ENCODE data around the gene TRABD2B. TPM values are rescaled to one million over a fixed set of nuclear protein-coding genes. Genes with fewer than 3 reads are reported as not detected.

TRABD2B gene
- total RNA-seq, 1 donor: not detected

DNA sequence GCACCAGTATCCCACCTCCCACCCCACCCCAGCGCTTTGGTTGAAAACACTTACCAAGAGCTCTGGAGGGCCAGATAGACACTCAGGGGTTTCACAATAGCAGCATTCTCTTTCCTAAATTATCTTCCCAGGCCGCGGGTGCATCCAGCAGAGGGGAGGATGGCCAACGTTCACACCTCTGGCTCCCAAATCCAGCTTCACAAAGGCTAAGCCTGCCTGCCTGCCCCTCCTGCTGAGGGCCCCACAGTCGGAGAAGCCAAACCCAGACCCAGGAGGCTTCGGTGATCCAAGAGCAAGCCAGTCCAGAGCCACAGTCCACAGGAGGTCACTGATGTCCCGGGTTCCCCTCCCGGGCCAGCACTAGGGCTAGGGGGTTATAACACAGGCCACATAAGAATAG is 231.9 kb downstream of the TRABD2B start:
- no peak for DNase-seq (ENCODE audit: low read depth in 2 of 3, low spot score in 2 of 3)

DNA sequence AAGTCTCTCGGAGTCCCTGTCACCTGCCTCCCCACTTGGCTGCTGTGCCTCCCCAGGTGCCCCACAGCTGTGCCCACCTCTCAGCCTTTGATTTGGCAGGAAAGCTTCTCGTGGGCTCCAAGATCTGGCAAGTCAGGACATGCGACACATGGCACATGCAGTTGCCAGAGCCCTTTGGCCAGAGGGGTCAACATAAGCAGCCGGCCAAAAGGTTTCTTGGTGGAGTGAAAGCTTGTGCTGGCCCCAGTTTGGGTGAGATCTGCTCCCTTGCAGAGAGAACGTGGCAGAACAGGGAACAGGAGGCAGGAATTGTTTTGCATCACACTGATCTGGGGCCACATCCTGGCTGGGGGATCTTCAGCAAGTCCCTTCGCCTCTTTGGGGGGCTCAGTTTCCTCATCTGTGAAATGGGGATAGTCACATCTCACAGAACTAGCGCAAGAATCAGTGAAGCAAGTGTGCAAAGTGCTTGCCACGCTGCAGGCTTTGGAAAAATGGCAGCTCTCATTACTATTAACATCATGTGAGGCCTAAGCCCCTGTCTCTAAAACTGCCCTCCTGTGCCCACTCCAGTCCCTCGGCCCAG is 232.6 kb downstream of the TRABD2B start:
- no peak for DNase-seq (ENCODE audit: low read depth in 2 of 3, low spot score in 2 of 3)

DNA sequence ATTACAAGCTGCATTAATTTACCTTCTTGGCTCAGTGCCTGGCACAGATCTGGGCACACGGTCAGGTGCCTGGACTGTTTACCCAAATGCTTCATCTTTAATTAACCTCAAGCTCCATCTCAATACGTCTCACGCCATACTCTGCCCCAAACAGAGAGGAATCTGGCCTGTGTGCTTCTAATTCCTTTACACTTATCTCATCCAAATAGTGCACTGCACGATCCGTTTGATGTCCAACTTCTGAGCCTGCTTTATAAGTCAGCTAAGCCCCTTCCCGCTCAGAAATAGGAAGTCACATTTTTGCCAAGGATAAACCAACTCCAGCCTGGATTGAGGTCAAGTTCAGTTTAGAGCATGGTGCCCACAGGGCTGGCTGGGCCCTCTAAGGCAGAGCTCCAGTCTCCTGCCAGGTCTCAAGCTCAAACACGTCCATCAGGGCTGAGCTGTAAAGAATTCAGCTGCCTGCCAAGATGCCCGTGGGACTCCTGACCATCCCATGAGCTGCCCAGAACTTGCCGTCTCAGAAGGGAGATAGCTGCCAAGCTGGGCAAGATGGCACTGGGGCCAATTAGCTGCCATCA is 233.5 kb downstream of the TRABD2B start:
- DNase-seq (ENCODE audit: low read depth in 2 of 3, low spot score in 2 of 3): no peak

DNA sequence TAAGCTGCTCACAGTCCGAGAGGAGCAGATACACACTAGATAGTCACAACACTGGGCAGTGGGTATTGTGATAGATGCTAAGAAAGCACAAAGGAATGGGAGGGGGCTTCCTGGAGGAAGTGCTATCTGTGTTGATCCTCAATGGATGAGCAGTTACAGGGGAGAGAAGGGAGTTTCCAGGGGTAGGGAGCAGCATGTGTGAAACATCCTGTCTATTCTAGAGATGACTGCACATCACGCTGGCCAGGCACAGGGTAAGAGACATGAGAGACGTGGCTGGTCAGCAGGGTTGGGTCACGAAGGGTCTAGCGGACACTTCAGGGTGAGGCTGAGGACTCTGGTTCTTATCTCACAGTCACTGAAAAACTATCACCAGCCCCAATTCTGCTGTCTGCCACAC is 235.2 kb downstream of the TRABD2B start:
- DNase-seq (ENCODE audit: low read depth in 2 of 3, low spot score in 2 of 3): no peak

DNA sequence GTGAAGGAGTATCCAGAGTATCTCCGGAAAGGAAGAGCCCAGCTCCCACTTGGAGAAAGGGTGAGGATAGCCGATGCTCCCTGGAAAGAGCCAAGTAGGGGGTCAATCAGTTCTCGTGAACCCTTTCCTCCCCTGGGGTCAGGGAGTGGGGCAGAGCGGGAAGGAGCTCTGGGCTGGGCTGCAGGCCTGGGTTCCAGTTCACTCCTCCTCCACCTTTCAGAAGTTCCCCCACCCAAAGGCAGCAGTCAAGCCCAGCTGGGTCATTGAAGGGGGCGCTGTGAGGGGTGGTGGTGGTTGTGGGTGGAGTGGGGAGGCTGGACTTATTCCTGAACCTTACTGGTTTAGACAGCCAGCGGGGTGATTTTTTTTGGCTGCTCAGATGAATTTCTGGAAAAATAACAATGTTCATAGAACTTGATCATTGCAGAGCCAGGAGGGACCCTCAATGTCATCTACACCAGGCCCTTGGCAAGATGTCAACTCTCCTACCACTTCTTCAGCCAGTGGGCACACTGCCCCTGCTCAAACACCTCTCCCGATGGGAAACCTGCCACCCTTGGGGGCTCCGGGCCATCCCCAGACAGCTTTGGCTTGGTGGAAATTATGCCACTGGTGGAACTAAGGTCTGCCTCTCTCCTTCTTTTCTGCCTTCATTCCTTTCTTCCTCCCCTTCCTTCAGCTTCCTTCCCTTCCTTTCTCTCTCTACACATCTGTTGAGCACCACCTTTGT is 235.8 kb downstream of the TRABD2B start:
- DNase-seq (ENCODE audit: low read depth in 2 of 3, low spot score in 2 of 3): no peak

DNA sequence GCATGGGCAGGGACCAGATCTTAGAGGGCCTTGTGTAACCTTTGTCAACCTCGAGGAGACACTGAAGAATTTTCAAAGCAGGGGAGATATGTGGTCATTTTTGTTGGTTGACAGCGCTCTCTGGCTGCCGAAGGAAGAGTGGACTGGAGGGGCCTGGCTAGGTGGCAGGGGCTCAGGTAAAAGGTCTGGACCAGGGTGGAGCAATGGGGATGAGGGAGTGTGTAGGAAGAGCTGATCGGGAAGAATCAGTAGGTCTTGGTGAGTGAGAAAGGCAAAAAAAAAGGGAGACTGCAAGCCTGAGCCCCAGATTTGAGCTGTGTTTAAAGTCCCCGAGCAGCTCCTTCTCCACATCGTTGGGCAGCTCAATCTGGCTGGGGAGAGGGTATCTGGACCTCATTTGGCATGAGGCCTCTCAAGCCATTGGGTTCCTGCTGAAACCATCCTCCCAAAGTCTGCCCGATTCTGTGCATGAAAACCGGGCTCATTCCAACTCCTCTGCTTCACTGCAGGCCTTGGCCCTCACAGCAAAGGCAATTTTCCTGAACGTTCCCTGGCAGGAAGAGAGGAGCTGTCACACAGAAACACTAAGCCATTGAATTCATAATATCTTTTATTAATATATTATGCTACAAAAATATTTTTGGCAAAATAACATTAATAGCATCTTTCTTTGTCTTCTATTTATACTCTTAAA is 237.1 kb downstream of the TRABD2B start:
- DNase-seq (ENCODE audit: low read depth in 2 of 3, low spot score in 2 of 3): no peak

DNA sequence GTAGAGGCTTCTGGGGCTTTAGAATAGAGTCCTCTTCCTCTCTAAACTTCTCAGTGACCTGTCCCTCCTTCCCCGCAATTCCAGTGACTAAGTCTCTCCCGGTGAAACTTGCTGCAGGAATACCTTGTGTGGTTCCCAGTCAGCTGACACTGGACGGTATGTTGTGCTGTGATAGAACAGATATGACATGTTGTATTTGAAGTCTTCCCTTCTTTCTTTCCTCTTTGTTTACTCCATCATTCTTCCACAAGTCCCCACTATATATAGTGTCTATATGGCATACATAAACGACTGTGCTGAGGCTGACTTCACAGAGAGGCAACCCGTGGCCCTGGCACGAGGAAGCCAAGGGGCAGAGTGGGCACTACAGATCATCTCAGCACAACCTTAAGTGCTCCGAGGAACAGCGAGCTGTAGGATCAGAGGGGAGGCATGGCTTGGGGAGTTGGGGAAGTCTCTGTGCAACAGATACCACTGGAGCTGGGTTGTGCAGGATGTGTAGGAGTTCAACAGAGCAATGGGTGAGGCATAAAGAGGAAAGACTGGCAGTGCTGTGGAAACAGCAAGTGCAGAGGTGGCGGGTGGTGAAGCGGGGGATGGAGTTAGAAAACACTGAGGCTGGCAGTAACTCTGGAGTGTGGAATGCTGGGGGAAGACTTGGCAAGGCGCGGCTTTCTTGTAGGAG is 237.8 kb downstream of the TRABD2B start:
- no peak for DNase-seq (ENCODE audit: low read depth in 2 of 3, low spot score in 2 of 3)

DNA sequence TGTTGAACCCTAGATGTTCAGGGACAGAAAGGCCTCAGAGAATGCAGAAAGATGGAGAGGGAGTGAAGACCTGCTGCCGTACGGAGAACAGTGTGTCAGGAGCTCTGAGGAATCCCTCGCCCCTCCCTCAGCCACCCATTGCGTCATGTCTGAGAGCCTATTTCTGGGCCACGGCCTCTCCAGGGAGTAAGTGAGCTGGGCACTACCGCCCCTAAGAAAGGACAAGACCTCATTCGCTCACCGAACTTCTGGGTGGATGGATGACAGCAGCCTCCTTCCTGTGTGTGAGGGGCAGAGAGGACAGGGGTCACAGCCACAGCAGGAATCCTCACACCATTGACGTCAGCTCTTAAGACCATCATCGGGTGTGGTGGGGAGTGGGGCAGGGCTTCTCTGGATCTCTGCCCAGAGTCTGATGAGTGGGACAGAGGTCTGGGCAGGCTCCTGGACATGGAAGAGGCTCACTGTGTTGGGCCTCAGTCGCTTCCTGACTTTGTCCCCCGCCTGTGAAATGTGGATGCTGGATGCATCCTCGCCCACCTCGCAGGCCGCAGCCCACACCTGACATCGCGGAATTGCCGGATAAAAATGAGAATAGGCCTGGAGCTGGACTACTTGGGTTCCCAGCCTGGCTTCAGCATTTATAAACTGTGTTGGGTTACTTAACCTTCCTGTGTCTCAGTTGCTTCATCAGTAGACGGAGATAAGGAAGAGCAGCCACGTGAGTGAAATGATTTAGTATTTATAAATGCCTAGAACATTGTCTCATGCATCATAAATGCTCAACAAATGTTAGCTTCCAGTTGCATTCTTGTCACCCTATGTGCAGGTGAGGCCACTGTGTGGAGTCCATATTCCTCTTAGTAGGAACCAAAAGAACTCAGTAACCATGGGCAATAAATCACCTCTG is 238.6 kb downstream of the TRABD2B start:
- DNase-seq (ENCODE audit: low read depth in 2 of 3, low spot score in 2 of 3): no peak

DNA sequence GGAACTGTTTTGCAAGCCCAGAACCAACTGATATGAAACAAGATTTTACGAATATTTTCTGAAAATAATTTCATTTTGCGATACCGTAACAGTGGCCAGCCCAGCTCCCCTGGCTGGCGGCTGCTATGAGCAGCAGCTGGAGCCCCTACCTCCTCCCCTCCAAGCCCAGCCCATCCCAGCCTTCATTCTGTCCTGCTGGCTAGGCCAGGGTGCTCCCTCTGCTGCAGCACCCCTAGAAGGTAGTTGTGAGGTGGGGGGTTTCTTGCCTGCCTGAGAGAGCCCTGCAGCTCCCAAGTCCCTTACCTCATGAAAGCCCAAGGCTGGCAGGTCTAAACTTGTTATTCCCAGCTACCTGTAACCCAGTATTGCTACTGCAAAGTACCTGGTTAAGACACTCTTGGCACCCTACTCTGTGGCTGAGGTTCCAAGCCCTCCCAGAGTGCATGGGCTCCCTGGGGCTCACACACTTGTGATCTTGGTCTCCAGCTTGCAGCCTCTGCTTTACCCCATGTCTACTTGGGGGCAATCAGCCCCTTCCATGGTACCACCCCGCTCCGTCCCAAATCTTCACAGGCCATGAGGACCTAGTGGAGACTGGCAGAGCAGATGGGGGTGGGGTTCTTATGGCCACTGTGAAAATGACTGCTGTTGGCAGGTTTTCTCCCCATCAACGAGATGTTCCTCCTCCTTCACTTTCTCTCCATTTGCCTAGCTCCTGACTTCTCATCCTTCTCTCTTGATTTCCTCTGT is 239.8 kb downstream of the TRABD2B start:
- no peak for DNase-seq (ENCODE audit: low read depth in 2 of 3, low spot score in 2 of 3)

DNA sequence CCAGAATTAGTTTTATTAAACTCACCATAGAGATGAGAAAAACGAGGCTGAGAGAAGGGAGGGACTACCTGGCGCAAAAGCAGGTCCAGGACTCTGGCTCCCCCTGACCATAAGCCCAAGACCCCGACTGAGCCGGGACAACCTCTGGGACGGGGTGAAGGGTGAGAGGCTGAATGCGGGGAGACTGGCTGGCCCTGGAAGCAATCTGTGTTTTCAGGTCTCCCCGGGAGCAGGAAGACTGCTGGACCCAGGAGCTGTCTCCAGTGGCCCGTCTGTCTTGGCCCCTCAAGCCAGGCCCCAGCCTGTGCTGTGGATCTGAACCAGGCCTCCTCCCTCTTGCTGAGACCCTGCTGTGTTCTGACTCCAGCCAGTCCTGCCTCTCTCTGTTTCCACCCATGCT is 240.8 kb downstream of the TRABD2B start:
- DNase-seq (ENCODE audit: low read depth in 2 of 3, low spot score in 2 of 3): no peak

DNA sequence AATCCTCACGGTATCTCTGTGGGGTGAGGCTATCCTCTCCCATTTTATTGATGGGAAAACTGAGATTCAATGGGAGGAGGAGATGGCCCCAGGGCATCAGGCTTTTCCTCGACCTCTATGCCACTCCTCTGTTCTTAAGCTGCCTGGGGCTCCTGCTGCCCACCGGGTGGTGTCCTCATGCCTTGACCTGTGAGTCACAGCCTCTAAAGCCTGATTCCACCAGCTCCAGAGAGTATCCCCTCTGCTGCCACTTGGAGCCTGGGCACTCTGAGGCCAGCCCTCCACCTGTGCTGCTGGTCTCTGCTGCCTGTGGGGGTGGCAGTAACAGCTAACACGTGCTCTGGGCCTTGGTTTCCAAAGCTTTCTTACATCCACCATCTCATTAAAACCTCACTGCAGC is 241.2 kb downstream of the TRABD2B start:
- no peak for DNase-seq (ENCODE audit: low read depth in 2 of 3, low spot score in 2 of 3)

DNA sequence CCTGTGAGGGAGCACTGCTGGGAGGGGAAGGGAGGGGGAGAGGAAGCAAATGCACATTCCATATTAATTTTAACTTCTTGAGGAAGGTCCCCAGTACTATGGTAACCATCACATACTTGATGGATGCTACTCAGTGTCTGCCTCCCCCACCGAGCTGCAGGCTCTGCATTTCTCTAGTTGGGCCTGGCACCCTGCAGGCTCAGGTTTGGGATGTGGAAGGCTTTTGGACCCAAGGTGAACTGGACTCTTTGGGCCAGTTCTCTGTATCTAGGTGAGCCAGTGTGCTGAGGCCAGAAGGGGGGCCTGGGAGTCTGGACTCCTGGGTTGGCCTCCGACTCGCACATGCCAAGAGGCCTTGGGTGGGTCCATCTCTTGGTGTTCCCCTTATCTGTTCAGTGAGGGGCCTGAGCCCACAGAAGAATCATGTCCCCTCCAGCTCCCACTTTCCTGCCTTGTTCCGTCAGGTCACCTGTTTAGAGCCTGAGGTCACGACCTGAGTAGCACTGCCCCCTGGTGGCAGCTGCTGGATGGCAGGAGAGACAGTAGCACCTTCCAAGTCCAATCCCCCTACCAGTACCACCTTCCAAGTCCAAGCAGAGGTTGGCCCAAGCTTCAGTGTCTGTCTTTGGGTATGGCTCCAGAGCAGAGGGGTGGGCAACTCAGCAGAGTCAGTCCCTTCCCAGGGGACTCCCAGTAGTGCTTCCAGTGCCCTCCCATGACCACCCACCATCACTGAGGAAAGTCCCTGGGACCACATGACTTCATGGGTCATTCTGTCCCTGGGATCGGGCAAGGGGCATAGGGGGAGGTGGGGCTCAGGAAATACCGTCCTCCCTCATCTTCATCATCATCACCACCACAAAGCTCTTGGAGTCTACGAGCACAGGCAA is 241.8 kb downstream of the TRABD2B start:
- DNase-seq (ENCODE audit: low read depth in 2 of 3, low spot score in 2 of 3): peak; percentile 5 to 40 (median 24)

DNA sequence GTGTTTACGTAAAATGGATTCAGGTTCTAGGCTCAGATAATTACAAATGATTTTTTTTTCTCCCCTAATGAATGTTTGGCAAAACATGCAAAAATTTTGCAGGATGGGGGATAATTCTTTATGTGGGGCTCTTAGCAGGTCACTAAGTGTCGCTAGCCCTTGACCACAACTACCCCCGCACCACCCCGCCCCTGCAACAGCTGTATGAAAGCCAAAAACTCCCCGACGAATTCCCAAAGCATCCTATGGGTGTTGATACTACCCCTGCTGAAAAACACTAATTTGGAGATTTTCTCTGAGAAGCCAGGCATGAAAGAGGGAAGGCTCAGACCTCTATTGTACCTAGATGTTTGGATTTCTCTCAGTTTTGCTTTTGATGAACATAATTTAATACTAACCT is 243.0 kb downstream of the TRABD2B start:
- no peak for DNase-seq (ENCODE audit: low read depth in 2 of 3, low spot score in 2 of 3)

DNA sequence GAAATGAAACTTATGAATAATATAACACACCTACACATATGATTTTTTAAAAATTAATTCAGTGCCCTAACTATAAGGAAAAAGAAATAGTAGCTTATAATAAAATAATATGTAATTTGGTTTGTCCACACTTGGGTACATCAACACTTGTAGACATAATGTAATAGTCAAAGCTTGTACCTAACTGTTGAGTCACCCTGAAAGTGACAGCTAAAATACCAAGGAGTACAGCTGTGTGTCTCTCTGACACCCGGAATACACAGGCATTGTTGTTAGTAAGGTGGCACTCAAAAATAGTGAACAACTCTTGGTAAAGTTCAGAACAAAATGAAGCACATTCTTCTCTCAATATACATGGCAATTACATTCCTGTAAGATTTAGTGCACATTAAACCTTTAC is 243.4 kb downstream of the TRABD2B start:
- no peak for DNase-seq (ENCODE audit: low read depth in 2 of 3, low spot score in 2 of 3)

DNA sequence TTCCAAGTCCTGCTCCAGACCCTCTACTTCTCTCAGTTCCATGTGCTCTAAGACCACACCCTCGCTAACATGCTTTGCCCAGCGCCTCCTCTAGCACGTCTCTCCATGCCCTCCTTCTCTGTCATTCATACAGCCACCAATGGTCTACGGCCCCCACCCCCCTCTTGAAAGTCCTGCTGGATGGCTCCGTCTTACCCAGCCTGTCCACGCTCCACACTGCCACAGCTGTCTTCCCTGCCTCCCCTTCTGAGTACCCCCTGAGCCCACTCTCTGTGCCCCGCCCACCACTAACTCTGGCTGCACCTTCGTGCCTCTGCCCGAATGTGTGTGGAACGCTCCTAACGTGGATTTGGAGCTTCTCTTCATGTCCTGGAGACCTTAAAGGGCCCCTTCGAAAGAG is 244.6 kb downstream of the TRABD2B start:
- no peak for DNase-seq (ENCODE audit: low read depth in 2 of 3, low spot score in 2 of 3)

DNA sequence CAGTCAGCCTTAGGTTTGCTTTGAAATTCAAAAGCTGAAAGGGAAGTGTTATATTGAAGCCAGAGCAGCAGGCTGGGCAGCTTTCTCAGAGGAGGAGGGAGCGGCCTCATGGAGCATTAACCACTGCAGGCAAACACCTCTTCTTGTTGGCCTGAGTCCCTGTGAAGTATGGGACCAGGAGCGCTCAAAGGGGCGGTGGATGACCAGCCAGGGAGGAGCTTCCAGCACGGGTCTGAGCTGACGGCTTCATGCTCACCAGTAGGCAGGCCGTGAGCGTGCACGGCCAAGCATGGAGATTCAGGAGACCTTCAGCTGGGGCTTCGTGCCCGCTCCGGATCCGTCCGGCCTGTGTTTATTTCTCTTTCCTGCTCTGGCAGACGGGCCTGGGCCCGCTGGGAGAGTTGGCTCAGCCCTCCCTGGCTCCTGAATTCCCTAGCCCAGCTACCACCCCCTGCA is 245.2 kb downstream of the TRABD2B start:
- no peak for DNase-seq (ENCODE audit: low read depth in 2 of 3, low spot score in 2 of 3)

DNA sequence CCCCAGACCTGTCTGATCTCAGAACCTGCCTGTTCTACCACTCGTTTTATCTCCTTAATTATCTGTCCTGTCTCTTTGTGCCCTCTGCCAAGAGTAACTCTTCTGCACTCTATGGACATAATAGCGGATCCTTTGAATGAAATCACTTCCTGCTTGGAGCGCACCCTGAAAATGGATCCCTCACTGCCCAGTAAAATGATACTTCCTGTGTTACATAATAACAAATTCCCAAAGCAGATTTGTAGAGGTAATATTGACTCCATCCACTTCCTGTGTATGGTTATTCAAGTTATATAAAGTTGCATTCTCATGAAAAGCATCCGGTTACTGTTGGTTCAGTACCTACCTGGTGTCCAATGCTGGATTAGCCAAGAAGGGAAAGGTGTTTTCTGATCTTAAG is 246.0 kb downstream of the TRABD2B start:
- DNase-seq (ENCODE audit: low read depth in 2 of 3, low spot score in 2 of 3): no peak

Data from hematopoietic multipotent progenitor cell (in vitro differentiated cells).